Activated CD4-positive, alpha-beta T cell treated with anti-CD3 and anti-CD28 coated beads, Interleukin-10, Interleukin-2, amounts not matched to agents 100 ng/mL and 50 ng/mL, durations not matched to agents 16 hours and 8 hours (primary cell): ENCODE measurements around the gene PRF1.

Experiments
- DNase-seq: peaks from one replicate; pipeline ENCODE4 v3.0.0-alpha.2; 2020

Gene PRF1

DNA sequence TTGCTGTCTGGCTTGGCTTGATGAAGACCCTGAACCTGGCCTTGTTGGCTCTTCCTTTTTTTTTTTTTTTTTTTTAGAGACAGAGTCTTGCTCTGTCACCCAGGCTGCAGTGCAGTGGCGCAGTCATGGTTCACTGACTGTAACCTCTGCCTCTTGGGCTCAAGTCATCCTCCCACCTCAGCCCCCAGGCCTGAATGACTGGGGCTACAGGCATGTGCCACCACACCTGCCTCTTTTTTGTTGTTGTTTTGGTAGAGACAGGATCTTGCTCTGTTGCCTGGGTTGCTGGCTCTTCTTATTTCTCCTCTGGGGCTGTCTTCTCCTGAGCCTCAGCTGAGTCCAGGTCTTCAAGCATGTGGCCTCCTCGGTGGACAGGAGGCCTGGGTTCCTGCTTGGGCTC, 44.7 kb downstream of the PRF1 start:
- DNase-seq = no peak

DNA sequence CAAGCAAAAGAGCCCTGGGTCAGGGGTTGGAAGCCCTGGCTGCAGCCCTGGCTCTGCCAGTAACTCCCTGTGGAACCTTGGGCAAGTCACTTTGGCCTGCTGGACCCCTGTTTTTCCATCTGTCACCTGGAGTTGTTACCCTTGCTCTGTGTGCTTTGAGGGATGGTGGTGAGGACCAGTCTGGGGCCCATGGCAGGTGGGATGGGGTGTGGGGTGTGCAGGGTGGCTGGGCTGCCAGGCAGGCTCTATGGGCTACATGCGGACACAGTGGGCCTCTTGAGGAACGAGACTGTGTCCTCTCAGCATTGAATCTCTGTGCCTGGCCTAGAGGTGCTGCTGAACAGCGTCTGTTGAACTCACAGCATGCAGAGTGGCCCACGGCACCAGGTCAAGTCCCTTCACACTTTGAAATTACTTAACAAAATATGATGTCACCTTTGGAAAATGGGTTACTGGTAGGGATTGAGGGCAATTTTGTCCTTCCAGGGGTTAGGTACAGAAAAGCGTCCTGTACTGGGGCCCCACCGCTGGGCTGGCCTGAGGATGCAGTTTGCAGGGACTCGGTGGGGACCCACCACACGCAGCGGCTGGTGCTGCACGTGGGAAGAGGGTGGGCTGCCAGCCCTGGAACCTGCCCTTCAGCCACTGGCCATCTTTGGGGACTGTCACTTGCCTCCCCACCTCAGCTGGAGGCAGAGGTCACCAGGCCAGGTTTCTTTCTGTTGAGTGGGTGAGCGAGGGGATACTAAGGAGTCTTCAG, 45.3 kb downstream of the PRF1 start:
- DNase-seq = no peak

DNA sequence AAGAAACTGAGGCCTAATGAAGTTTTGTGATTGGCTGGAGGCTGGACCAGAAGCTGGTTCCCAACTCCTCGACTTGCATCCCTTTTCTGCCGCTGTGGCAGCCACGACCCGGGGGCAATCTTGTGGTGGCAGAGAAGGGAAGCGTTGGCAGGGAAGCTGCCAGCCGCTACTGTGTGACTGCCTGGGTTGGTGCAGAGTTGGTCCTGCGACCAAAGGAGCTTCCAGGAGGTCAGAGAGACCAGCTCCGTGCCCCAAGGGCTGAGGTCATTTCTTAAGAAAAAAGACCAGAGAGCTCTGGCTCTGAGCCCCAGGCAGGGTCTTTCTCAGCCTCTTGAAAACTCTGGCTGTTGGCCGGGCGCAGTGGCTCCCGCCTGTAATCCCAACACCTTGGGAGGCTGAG, 47.2 kb downstream of the PRF1 start:
- DNase-seq = no peak

DNA sequence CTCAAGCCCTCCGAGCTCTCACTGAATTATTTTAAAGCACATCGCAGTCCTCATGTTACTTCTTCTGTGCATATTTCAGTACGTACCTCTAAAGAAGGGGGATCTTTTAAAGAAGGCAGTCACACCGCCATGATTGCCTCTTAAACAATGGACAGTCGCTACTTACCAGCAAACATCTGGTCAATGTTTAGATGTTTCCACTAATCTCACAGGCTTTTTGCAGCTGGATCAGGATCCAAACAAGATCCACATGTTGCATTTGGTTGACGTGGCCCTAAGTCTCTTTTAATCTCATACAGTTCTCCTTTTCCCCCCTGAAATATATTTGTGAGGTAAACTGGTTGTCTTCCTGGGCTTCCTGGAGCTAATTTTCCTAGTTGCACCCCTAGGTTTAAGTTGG, 50.0 kb downstream of the PRF1 start:
- DNase-seq = no peak

DNA sequence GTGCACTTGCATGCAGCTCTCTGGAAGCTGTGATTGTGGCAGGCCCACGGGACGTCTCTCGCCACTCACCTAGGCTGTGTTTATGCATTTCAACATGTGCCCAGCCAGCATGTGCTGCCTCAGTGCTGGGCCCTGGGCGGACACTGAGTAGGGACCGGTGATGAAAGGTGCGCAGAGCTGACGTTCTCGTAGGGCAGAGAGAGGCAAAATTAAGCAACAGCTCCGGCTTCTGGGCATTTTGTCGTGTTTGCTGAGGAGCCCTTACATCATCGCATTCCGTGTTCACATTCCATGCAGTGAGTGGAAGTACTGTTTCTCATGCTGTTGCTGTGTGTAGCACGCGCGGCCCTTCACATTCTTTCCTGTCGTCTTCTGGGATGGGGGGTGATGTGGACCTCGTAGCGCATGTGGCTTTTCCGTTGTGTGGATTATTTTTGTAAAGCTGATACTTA, 50.5 kb downstream of the PRF1 start:
- no peak for DNase-seq

DNA sequence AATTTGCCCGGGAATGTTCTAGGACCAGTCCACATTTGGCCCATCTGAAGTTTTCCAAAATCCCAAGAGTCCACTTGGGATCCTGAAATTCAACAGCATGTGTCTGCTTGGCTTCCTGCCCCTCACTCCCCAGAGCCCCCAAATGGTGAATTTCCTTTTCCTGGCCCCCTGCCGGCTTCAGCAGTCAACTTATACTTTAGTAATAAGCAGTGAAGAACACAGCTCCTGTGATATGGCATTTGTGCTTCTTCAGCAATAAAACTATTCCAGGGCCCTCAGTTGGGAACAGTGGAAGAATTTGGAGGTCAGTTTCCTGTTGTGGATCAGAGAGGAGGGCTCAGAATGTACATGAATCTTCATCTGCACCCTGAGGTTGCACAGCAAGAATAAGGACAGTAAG, 51.1 kb downstream of the PRF1 start:
- DNase-seq = no peak

DNA sequence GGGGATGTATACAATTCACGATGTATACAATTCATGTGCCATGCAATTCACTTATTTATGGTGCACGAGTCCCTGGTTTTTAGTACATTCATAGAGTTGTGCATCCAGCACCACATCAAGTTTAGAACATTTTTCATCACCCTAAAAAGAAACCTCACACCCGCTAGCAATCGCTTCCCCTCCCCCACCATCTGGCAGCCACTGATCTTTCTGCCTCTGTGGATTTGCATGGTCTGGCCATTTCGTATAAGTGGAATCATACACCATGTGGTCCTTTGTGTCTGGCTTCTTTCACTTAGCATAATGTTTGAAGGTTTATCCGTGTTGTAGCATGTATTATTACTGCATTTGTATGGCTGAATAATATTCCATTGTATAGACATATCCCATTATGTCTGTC, 52.1 kb downstream of the PRF1 start:
- DNase-seq = no peak

DNA sequence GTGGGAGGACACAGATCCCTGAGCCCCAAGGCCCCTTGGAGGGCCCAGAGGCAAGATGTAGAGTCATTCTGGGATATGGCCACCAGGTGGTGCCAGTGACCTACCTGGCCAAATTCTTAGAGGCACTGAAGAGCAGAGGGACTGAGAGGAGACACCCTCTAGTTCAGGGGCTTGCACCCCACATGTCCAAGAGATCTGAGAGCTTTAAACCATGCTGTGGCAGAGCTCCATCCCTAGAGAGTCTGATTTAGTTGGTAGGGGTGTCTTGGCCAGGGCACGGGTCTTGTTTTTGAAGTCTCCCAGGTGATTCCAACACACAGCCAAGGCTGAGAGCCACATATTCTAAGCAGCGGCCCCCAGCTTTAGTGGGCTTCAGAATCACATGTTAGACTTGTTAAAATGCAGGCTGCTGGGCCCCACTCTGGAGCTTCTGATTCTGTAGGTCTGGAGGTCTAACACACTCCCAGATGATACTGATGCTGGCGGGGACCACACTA, 52.5 kb downstream of the PRF1 start:
- DNase-seq = peak; percentile 73

DNA sequence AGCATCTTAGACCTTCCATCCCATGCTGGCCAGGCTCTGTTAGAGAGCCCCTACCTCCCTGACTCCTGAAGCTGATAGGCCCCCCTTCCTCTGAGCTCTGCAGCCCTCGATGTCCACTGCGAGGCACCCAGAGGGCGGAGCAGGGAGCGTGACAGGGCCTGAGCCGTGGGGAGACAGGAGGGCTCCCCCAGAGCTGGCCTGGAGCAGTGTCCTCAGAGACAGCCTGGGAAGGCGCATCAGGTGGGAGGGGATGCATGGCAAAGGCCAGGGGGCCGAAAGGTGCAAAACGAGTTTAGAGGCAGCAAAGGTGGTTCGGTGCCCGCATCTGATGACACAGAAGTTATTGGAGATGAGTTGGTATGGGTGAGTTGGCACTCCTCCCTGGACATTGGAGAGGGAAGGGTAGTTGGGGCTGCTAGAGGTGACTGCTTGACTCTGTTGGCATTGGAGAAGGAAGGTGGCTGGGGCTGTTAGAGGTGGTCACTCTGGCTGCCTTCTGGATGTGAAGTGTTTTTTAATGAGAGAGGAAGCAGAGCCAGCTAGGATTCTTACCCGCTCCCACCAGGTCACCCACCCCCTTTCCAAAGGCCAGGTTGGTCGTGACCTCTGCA, 53.1 kb downstream of the PRF1 start:
- no peak for DNase-seq
